Measurements from ENCODE around the gene GNPDA1.

Gene GNPDA1

DNA sequence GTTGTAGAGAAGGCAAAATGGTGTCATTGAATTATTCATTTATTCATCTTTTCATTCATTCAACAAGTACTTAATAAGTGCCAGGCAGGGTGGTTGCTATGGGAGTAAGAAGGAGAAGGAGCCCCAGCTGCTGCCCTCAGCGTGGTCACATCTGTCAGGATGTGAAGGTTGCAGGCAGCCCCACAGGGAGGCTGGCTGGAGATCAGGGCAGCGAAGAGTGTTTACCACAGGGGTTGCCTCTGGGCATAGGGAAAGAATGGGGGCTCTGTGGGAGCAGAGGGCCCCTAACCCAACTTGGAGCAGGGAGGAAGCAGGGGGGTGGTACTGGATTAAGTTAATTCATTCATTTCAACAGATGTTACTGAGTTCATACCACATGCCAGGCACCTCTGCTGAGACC, 60.8 kb downstream of the GNPDA1 start:
- no peak for DNase-seq

DNA sequence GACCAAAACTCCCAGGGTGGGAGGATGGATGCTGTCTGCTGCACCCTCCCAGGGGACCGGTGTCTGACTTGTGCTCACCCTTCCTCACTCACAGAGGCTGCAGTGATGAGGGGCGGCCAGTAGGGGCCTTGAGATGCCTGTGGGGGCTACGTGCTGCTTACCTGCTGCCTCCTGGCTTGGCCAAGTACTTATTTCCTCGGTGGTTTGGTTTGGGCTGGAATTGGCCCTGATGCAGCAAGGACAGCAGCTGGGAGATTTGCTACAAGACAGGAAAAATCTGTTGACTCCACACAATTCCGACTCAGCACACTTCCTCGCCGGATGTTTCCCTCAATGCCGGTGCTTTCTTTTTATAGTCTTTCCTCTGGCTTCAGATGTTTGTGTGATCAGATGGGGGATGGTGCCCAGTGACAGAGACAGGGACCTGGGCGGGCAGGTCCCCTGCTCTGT, 61.5 kb downstream of the GNPDA1 start:
- DNase-seq, result no peak
